GM12891 (cell line): ENCODE measurements around the gene PPP1R17.

Experiments
- DNase-seq: peaks from one replicate; pipeline ENCODE4 v3.0.0; 2011; ENCODE audit warnings: low spot score; ENCODE audit not compliant: insufficient read length
- FAIRE-seq: peaks from 2 replicates; lab custom pipeline; 2011; peaks lifted over from hg19 to GRCh38; lab: Jason Lieb, UNC
- PAX5 ChIP-seq: IDR thresholded peaks from 2 replicates; pipeline ENCODE4 v1.6.1; 2011; ENCODE audit warnings: low read length, moderate library complexity, mild to moderate bottlenecking; ENCODE audit not compliant: insufficient read depth, severe bottlenecking
- POLR2A ChIP-seq: IDR thresholded peaks from 2 replicates; pipeline ENCODE4 v1.6.1; 2011; ENCODE audit warnings: low read depth, low read length, control low read depth
- POLR2AphosphoS5 ChIP-seq: IDR thresholded peaks from 2 replicates; pipeline ENCODE4 v1.6.1; 2011; ENCODE audit warnings: low read depth, low read length, control low read depth
- POU2F2 ChIP-seq: IDR thresholded peaks from 2 replicates; pipeline ENCODE4 v1.6.1; 2011; ENCODE audit warnings: low read depth, mild to moderate bottlenecking, control low read depth, low read length, moderate library complexity
- SPI1 ChIP-seq: IDR thresholded peaks from 2 replicates; pipeline ENCODE4 v1.6.1; 2011; ENCODE audit warnings: low read depth, low read length, control low read depth
- TAF1 ChIP-seq: IDR thresholded peaks from 2 replicates; pipeline ENCODE4 v1.6.1; 2011; ENCODE audit warnings: low read depth, low read length, control low read depth

The PPP1R17 gene

GRCh38 chr7:31692871-31693270 lies 5.9 kb downstream of the PPP1R17 start:
- TF ChIP-seq SPI1 = no peak
- no peak for TF ChIP-seq POU2F2
- TF ChIP-seq POLR2A = no peak
- TF ChIP-seq PAX5 = no peak
- no peak for TF ChIP-seq TAF1
- TF ChIP-seq POLR2AphosphoS5 = no peak
- FAIRE-seq (no peak), DNase-seq (no peak)

GRCh38 chr7:31695859-31696614 lies 9.0 kb downstream of the PPP1R17 start:
- FAIRE-seq = no peak
- DNase-seq = no peak
- TF ChIP-seq PAX5 (no peak), TAF1 (no peak), POLR2AphosphoS5 (no peak), POU2F2 (no peak)

GRCh38 chr7:31699050-31699449 lies 12.0 kb downstream of the PPP1R17 start:
- DNase-seq (no peak), FAIRE-seq (no peak)
- no peak for TF ChIP-seq TAF1
- TF ChIP-seq SPI1 = peak; percentile 77

GRCh38 chr7:31702354-31702753 lies 15.3 kb downstream of the PPP1R17 start:
- no peak for FAIRE-seq
- TF ChIP-seq POLR2AphosphoS5 (no peak), POU2F2 (no peak), PAX5 (no peak), TAF1 (no peak), SPI1 (no peak), POLR2A (no peak)
- no peak for DNase-seq

GRCh38 chr7:31705377-31705776 lies 18.4 kb downstream of the PPP1R17 start:
- no peak for DNase-seq
- no peak for FAIRE-seq
- peak; percentile 61; the same call in 1 of the 2 replicates for TF ChIP-seq SPI1
- no peak for TF ChIP-seq POLR2AphosphoS5
- no peak for TF ChIP-seq TAF1
- no peak for TF ChIP-seq POU2F2

- TF ChIP-seq TAF1 = no peak
- no peak for TF ChIP-seq POLR2A
- TF ChIP-seq SPI1 = no peak
- TF ChIP-seq POU2F2 = no peak
- no peak for TF ChIP-seq POLR2AphosphoS5
- TF ChIP-seq PAX5 = no peak
- FAIRE-seq = no peak
- no peak for DNase-seq
These were observed 20.1 kb downstream of the PPP1R17 start for GRCh38 chr7:31707089-31707488.

GRCh38 chr7:31710171-31710570 lies 23.2 kb downstream of the PPP1R17 start:
- FAIRE-seq = no peak
- DNase-seq = no peak
- TF ChIP-seq POU2F2 (no peak), POLR2AphosphoS5 (no peak)

GRCh38 chr7:31716355-31716754 lies 29.3 kb downstream of the PPP1R17 start:
- no peak for DNase-seq
- TF ChIP-seq SPI1 = no peak
- no peak for TF ChIP-seq PAX5
- TF ChIP-seq POLR2A = no peak
- TF ChIP-seq TAF1 = no peak
- no peak for TF ChIP-seq POU2F2
- no peak for TF ChIP-seq POLR2AphosphoS5
- FAIRE-seq = no peak

- FAIRE-seq (no peak), DNase-seq (no peak)
- TF ChIP-seq POU2F2 (no peak), SPI1 (no peak), POLR2AphosphoS5 (no peak), POLR2A (no peak)
These were observed 33.4 kb downstream of the PPP1R17 start for GRCh38 chr7:31720366-31720765.

- DNase-seq = no peak
- TF ChIP-seq SPI1 (no peak), POU2F2 (no peak)
- no peak for FAIRE-seq
These were observed 37.7 kb downstream of the PPP1R17 start for GRCh38 chr7:31724696-31725095.
